Measurements from ENCODE around the gene EFCAB11.

EFCAB11 gene

GRCh38 chr14:89792489-89793366 lies 161.8 kb downstream of the EFCAB11 start:
- TF ChIP-seq GATA1 (IDR thresholded peaks at IDR 0.05; ENCODE audit: low read depth, low read length) (no peak), POLR2A (IDR thresholded peaks at IDR 0.05; ENCODE audit: low read length) (no peak)
- DNase-seq = no peak

DNA sequence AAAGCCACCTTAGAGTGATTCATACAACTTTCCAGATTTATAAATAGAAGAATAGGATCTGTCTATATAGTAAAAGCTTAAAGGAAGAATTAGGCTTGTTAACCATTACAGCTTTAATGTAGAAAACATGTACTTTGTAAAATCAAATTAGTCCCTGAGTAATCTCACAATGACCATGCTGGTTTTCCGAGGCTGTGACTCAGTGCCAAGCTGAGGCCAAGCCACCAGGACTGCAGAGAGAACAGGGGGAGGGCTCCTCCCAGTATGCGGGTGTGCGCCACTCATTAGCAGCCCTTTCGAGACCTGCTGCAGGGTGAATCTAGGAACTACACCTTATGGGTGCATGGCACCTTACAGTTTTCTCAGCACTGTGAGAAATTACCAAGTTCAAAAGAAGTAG lies 167.0 kb downstream of the EFCAB11 start:
- no peak for DNase-seq
- TF ChIP-seq GATA1 (IDR thresholded peaks at IDR 0.05; ENCODE audit: low read depth, low read length) (no peak), POLR2A (IDR thresholded peaks at IDR 0.05; ENCODE audit: low read length) (no peak)

- DNase-seq = no peak
- TF ChIP-seq POLR2A (IDR thresholded peaks at IDR 0.05; ENCODE audit: low read length) (no peak), GATA1 (IDR thresholded peaks at IDR 0.05; ENCODE audit: low read depth, low read length) (no peak)
These were observed 173.5 kb downstream of the EFCAB11 start for GRCh38 chr14:89781046-89781445.

GRCh38 chr14:89779707-89780106 lies 174.8 kb downstream of the EFCAB11 start:
- TF ChIP-seq POLR2A (IDR thresholded peaks at IDR 0.05; ENCODE audit: low read length) = no peak
- no peak for TF ChIP-seq GATA1 (IDR thresholded peaks at IDR 0.05; ENCODE audit: low read depth, low read length)
- no peak for DNase-seq

GRCh38 chr14:89775946-89776345 lies 178.6 kb downstream of the EFCAB11 start:
- TF ChIP-seq POLR2A (IDR thresholded peaks at IDR 0.05; ENCODE audit: low read length) = no peak
- DNase-seq = no peak

DNA sequence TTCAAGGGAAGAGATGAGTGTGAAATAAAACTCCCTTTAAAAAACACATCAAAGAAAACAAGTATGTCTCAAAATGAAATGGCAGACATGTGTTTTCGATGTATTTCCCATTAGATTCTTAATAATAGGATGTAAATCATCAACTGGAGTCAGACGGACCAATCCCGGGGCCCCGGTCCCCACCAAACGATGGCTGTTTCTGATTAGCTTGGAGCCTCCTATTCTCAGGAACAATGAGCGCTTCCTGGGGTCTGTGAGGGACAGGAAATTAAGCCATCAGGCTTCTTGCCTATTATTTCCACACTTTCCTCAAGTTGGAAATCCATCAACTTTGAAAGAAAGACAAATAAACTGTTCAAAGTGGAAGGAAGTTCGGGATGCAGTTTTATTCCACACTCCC lies 179.4 kb downstream of the EFCAB11 start:
- TF ChIP-seq GATA1 (IDR thresholded peaks at IDR 0.05; ENCODE audit: low read depth, low read length) = no peak
- no peak for DNase-seq

GRCh38 chr14:89773644-89774316 lies 180.8 kb downstream of the EFCAB11 start:
- TF ChIP-seq GATA1 (IDR thresholded peaks at IDR 0.05; ENCODE audit: low read depth, low read length) = no peak
- no peak for TF ChIP-seq POLR2A (IDR thresholded peaks at IDR 0.05; ENCODE audit: low read length)
- DNase-seq = peak; percentile 30 to 52

DNA sequence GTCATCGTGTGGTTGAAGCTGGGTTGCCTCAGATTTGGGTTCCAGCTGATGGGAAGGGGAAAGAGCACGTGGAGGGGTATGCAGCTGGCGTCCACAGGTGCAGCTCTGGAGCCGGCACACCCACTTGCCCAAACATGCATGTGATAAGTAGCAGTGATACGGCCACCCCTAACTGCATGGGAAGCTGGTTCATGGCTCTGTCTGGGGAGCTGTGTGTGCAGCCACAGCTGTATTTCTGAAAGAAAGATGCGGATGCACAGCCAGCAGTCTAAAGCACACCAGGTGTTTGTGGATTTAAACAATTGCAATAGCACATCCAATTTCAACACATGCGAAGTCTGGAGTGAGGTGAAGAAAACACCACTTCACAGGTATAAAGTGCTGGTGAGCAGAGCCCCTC lies 181.4 kb downstream of the EFCAB11 start:
- TF ChIP-seq POLR2A (IDR thresholded peaks at IDR 0.05; ENCODE audit: low read length) = no peak
- no peak for TF ChIP-seq GATA1 (IDR thresholded peaks at IDR 0.05; ENCODE audit: low read depth, low read length)
- no peak for DNase-seq

- TF ChIP-seq GATA1 (IDR thresholded peaks at IDR 0.05; ENCODE audit: low read depth, low read length) (no peak), POLR2A (IDR thresholded peaks at IDR 0.05; ENCODE audit: low read length) (no peak)
- DNase-seq = no peak
These were observed 183.3 kb downstream of the EFCAB11 start for GRCh38 chr14:89771251-89771650.

DNA sequence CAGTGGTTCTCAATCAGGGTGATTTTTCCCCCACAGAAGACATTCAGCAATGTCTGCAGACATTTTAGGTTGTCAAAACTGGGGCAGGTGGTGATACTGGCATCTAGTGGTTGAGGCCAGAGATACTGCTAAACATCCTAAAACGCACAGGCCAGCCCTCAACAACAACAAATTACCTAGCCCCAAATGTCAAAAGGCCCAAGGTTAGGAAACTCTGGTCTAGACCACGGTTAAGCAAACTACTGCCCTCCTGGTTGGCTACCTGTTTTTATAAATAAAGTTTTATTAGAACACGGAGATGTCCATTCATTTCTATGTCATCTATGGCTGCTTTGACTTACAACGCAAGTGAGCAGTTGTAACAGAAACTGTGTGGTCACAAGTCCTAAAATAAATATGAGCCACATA lies 186.7 kb downstream of the EFCAB11 start:
- peak; percentile 45 to 52 for DNase-seq
- TF ChIP-seq POLR2A (IDR thresholded peaks at IDR 0.05; ENCODE audit: low read length) (no peak), GATA1 (IDR thresholded peaks at IDR 0.05; ENCODE audit: low read depth, low read length) (no peak)

- DNase-seq = peak in 1 of 2 experiments; percentile 54
These were observed 187.4 kb downstream of the EFCAB11 start for GRCh38 chr14:89767131-89767530.

GRCh38 chr14:89765346-89765745 lies 189.2 kb downstream of the EFCAB11 start:
- TF ChIP-seq GATA1 (IDR thresholded peaks at IDR 0.05; ENCODE audit: low read depth, low read length) = no peak
- TF ChIP-seq POLR2A (IDR thresholded peaks at IDR 0.05; ENCODE audit: low read length) = no peak

More at GRCh38 chr14:89767131-89767530, 187.4 kb downstream of the EFCAB11 start:
- TF ChIP-seq POLR2A (IDR thresholded peaks at IDR 0.05; ENCODE audit: low read length) (no peak), GATA1 (IDR thresholded peaks at IDR 0.05; ENCODE audit: low read depth, low read length) (no peak)

DNA sequence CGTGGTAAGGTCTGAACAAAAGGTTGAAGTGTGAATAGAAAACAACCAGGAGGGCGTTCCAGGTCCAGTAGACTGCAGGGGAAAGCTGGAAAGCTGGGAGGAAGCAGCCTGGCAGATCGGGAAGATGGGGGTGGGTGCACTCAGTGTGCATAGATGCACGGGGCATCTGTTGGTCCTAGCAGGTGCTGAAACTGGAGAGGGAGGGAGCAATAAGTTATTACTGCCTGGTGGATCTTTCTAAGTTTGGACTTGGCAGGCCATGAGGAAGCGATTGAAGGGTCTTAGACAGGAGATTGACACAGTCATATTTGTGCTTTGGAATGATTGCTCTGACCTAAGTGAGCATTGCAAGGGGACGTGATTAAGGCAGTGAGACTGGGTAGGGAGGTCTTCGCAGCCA lies 194.4 kb downstream of the EFCAB11 start:
- TF ChIP-seq GATA1 (IDR thresholded peaks at IDR 0.05; ENCODE audit: low read depth, low read length) (no peak), POLR2A (IDR thresholded peaks at IDR 0.05; ENCODE audit: low read length) (no peak)

More at GRCh38 chr14:89765346-89765745, 189.2 kb downstream of the EFCAB11 start:
- no peak for DNase-seq

GRCh38 chr14:89757313-89757939 lies 197.1 kb downstream of the EFCAB11 start:
- no peak for DNase-seq
- TF ChIP-seq GATA1 (IDR thresholded peaks at IDR 0.05; ENCODE audit: low read depth, low read length) = no peak
- TF ChIP-seq POLR2A (IDR thresholded peaks at IDR 0.05; ENCODE audit: low read length) = no peak

More for the DNA sequence above, 194.4 kb downstream of the EFCAB11 start:
- no peak for DNase-seq

Data from erythroblast (primary cell).